PFSK-1 (cell line): ENCODE measurements around the gene NRXN3.

Source experiments
- FOXP2 ChIP-seq: optimal IDR thresholded peaks from 2 replicates; pipeline ENCODE3; 2011; ENCODE audit warnings: borderline replicate concordance, control low read depth, inconsistent platforms; ENCODE audit not compliant: insufficient read depth; ENCODE audit errors: extremely low read length, extremely low read depth
- POLR2AphosphoS5 ChIP-seq: IDR thresholded peaks from 2 replicates; pipeline ENCODE4 v1.6.1; 2012; ENCODE audit warnings: low read depth, mild to moderate bottlenecking, control low read depth, low read length, moderate library complexity

DNA sequence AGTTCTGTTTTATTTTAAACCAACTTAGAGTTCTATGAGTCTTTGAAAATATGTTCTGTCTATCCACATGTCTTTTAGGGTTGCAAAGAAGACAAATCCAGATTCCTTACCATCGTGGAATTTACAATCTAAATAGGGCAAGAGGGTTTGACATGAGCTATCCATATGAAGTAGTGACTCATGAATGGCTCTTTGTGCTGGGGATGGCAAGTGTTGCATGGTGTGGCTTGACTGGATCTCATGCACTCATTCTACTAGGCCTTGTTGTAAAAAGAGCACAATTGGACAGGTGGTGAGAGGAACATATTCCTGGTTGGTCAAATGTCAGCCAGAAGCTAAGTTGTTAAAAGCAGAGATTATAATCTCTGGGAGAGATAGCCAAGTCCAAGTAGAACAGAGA lies 1532.0 kb downstream of the NRXN3 start:
- no peak for TF ChIP-seq POLR2AphosphoS5
- TF ChIP-seq FOXP2: no peak
